NCI-H187 (cell line): Measurements from ENCODE around the gene BRAT1.

Experiments used
- DNase-seq, 2 experiments: peaks; one replicate each; lab custom pipeline; 2025; lab: John Stamatoyannopoulos, UW

BRAT1 gene

DNA sequence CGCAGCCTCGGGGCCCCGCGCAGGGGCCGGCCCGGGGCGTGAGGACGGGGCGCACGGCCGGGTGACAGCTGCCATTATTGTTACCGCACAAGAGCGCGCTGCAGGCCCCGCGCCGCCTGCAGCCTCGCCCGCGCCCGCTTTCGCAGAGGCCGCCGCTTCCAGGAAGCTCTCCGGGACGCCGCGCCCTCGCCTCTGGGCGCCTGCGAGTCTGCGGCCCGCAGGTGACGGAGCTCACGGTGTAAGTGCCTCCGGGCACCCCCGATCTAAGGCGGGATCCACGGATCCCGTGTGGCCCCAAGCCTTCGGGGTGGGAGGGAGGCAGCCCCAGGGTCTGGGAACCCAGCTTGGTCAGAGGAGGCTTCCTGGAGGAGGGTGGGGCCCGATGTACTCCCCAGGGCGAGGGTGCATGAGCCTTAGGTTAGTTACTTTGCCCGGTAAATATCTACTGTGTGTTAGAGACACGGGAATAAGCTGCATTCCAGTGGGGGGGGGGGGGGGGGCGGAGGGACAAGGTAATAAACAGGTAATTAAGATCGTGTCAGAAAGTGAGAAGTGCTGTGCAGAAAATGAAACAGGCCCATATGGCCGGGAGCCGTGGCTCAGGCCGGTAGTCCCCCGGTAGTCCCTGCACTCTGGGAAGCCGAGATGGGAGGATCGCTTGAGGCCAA is 4.1 kb upstream of the BRAT1 start:
- DNase-seq = no peak

DNA sequence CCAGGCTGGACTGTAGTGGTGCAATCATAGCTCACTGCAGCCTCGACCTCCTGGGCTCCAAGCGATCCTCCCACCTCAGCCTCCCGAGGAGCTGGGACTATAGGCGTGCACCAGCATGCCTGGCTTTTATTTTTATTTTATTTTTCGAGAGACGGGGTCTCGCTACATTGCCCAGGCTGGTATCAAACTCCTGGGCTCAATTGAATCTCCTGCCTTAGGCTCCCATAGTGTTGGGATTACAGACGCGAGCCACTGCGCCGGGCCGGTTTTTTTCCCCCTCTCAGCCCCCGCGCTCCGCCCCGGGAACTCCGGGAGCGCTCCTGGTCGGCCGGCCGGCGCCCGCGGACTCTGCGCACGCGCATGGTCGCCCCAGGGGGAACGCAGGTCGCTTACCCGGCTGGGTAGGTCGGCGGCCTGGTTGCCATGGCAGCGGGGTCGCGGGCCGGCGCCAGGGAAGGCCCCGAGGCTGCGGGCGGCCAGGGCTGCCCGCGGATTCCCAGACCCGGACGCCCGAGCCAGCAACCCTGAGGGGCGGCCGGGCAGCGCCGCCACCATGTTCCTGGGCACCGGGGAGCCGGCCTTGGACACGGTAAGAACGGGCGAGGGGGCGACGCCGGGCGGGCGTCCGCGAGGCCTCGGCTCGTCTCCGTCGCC is 3.4 kb upstream of the BRAT1 start, which contains the start of gene IQCE:
TSS of gene IQCE (plus strand) at position 351 of the 654 bp plus-strand sequence. CDS start at position 554, 203 bp downstream.
- peak; percentile 50 to 79 for DNase-seq

DNA sequence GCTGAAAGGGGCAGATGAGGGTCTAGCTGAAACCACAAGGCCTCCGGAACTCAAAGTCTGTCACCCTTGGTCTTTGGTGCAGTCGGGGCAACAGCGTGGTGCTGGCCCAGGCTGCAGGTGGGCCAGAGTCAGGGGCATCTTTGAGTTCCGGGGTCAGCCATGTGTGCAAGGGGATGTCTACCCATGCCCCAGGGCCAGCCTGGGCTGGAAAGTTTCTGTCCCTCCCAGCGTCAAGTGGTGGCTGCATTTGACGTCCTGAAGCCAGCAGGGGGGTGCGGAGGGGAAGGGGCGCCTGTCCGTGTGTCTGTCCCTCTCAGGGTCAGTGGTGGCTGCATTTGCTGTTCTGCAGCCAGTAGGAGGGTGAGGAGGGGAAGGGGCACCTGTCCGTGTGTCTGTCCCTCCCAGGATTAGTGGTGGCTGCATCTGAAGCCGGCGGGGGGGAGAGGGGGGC is 638 bp downstream of the BRAT1 start:
- DNase-seq = no peak

DNA sequence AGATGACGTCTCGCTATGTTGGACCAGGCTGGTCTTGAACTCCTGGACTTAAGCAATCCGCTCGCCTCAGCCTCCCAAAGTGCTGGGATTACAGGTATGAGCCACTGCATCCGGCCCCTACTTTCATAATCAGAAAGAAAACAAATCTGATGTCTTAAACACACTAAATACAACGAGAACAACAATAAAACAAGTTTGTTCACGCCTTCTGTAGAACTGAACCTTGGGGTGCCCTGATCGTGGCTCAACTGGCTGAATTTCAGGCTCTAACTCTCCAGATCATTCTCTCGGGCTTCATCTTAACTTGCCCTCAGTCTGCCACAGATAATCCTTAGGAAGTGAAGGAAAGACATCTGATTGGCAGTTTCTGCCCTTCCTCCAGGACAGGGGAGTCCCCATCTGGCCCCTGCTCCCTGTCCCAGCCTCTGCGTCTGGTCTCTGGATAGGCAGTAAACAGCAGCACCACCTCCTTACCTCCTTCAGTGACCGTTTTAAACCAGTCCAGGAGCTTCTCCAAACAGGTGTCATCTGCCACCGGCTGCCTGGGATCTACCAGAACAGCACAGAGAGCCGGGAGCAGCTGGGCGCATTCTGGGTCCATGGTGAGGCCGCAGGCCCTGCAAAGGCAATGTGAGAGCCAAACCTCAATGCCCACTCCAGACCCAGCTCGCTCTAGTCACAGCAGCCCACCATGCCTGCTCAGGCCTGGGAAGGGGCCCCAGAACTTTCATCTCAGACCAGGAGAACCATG is 1.3 kb downstream of the BRAT1 start:
- DNase-seq = no peak

DNA sequence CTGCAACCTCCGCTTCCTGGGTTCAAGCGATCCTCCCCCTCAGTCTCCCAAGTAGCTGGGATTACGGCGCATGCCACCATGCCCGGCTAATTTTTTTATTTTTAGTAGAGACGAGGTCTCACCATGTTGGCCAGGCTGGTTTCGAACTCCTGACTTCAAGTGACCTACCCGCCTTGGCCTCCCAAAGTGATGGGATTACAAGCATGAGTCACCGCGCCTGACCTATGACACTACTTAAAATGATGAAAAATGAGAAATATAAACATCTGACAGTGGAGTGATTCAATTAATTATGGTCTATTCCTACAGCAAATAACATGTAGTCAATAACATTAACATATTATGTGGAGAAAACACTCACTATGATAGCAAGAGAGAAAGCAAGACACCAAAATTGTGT is 2.2 kb downstream of the BRAT1 start:
- DNase-seq = no peak

DNA sequence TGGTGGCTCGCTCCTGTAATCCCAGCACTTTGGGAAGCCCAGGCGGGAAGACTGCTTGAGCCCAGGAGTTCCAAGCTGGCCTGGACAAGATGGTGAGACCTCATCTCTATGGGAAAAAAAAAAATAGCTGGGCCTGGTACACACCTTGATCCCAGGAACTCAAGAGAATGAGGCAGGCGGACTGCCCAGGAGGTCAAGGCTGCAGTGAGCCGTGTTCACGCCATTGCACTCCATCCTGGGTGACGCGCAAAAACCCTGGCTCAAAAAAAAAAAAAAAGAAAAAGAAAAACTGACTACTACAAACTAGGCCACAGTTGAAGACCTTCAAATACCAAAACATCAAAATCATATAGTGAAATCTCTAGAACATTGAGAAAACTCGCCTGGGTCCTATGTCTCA is 3.9 kb downstream of the BRAT1 start:
- no peak for DNase-seq

DNA sequence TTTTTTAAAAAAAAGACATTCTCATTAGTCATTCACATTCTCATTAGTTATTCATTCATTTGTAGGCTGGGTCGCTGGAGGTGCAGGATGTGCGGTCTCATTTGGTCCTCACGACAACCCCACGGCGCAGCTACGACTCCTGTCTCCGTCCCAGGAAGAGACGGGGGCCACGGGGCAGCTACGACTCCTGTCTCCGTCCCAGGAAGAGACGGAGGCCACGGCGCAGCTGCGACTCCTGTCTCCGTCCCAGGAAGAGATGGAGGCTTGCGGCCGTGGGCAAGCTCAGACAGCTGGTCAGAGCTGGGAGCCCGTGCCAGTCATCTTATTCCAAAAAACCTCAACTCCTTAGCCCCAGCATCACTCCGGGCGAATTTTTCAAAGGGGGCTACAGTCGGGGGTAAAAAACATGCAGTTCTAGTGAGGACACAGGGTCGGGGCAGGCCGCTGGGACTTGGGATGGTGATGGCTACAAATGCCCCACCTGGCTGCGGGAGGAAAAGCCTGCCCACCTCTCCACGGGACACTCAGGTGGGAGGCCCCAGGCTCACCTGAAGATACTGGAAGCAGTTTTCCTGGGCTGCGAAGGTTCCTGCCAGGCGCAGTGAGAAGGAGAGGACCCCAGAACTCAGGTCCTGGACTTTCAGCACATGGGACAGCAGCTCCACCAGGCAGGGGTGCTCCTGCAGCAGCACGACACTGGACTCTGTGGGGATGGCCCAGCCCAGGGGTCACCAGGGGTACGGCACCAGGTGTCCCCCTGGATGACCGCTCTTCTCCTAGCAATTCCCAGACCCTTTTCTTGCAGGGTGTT is 8.3 kb downstream of the BRAT1 start:
- no peak for DNase-seq

DNA sequence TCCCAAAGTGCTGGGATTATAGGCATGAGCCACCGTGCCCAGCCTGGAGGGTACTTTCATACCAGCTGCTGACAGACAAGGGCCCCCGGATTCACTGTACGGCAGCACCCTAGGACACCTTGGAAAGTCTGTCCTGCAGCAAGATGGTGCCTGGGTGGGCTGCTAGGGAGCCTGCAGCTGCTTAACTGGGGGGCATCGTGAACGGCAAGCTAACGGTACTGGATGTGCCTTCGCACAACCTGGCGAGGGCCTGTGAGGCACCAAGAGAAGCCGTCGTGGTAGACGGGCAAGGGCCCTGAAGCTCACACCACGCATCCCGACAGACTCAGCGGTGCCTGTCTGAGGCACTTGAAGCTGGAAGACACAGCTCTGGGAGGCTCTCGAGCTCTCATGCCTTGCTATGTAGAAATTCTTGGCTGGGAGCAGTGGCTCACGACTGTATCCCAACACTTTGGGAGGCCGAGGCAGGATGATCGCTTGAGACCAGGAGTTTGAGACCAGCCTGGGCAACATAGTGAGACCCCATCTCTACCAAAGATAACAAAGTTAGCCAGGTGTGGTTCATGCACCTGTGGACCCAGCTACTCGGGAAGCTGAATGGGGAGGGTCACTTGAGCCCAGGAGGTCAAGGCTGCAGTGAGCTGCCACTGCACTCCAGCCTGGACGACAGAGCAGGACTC is 9.4 kb downstream of the BRAT1 start:
- no peak for DNase-seq

DNA sequence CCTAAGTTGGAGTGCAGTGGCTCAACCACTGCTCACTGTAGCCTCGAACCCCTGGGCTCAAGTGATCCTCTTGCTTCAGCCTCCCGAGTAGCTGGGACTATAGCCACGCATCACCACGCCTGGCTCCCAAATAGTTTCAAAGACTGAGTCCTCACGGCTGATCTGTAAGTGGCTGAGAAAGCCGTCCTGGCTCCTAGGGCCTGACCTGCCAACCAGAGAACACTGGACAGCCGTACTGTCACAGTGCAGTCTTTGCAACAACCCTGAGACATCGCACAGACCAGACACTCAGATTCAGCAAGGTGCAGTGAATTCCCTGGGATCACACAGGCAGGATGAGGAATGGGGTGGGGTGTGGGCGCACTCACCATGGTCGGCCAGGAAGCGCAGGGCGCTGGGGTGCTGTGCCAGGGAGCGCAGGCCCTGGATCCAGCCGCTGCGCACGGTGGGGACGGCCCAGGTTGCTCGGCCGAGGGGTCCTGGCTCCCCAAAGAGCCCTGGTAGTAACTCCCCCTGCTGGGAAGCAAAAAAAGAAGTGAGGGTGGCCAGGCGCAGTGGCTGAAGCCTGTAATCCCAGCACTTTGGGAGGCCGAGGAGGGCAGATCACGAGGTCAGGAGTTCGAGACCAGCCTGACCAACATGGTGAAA is 10.7 kb downstream of the BRAT1 start:
- DNase-seq = no peak

DNA sequence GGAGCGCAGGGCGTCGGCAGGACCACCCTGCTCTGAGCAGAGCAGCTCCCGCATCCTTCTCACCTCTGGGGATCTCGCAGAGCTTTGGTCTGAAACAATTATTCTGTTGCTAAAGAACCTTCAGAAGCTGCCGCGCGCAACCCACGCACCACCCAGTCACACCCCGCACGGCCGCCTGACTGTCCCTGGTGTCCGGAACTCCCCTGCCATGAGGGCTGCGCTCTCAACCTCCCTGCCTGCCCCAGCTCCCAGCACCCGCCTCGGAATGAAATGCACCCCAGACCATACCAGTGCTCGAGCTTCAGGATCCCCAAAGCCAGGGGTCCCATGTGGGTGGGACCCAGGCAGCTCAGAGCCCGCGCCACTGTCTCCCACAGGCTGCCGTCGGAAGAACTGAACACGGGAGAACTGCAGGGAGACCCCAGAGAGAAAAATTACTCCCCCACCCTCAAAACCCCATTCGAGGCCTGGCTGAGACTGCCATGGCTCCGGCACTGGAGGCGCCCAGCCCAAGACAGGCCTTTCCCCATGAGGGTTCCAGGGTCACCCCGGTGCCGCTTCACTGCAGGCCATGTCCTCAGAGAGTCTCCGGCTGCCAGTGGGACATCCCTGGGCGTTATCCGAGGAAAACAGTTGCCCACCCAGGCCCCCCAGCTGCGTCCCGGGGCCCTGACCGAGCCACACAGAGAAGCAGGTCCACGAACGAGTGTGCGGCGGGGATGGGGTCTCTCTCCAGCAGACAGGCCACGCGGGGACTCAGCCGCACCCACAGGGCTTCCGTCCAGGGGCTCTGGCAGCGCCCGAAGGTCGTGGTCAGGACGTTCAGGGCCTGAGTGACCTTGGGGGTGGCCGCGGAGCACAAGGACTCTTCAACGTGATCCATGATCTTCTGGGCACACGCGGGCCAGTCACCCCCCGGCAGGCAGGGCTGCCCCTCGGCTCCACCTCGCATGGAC is 12.1 kb downstream of the BRAT1 start:
- no peak for DNase-seq

DNA sequence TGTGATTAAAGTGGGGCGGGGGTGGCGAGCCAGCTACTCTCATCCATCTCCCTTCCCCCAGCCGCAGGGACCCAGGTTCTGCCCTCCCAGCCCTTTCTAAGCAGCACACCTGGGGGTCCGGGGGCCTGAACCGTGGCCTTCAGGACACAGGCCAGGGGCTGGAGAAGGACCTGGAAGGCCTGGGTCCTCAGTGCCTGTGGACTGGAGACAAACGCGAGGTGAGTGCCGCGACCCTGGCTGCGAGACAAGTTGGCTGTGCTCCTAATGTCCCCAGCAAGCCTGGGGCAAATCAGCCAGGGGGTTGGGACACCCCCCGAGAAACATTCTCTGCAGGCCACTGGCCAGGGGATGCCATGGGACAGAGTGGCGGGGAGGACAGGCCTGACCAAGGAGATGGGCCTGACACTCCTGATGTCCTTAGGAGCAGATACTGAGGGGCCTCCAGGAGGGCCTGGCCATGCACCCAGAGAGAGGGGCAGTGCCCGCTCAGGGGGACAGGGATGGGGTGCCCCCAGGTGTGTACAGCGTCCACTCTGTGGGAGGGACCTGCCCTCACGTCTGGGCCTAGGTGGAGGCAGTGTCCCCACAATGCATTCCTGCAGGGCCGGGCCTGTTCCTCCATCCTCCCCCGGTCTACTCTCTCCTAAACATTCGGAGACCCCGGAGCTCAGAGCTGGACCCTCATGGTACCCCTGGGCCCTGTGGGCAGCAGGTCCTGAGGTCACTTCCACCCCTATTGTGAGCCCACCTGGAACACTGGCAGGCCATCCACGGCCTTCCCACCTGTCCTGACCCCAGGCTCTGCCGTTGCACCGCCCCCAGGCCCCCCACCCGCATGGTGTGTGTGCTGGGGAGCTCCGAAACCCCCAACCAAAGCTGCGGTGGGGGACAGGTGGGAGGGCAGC is 13.1 kb downstream of the BRAT1 start:
- no peak for DNase-seq

DNA sequence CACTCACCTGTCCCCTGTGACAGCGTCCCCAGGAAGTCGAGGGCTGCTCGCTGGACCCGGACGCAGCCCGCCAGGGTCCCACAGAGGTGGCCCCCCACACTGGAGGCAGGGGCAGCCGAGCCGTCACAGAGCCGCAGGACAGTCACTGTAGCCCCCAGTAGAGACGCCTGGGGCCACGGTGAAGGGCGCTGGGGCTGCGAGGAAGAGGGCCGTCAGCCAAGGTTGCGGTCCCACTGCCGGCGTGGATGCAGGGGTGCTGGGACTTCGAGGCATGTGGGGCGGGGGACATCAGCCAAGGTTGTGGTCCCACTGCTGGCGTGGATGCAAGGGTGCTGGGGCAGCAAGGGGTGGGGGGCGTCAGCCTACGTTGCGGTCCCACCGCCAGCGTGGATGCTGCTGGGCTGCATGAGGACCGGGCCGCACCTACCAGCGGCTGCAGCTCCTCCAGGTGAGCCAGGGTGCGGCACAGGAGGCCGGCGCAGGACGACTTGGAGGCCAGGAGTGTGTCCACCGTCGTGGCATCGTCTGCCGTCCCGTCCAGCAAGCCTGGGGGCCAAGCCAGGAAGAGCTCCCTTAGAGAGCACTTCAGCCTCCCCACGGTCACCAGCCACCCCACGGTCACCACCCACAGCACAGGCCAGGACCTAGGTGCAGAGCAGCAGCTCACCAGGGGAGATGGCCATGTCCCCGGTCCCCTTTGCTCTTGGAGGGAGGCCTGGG is 13.9 kb downstream of the BRAT1 start:
- DNase-seq = no peak

DNA sequence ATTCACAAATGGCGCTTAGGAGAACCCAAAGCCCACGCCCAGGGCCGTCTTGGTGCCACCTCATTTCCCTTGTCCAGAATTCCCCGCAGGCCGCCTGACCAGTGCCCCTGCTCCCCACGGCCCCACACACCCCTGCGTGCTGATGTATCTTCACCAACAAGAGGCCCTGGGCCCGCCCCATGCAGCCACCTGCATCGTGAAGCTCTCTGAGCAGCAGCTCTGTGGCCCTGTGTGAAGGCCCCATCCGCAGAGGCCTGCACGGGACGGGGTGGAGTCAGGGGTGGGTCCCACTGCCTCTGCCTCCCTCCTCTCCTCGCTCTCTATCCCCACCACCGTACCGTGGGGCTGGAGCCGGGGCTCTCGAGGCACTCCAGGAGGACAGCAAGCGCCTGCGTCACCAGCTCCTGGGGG is 14.7 kb downstream of the BRAT1 start:
- no peak for DNase-seq

DNA sequence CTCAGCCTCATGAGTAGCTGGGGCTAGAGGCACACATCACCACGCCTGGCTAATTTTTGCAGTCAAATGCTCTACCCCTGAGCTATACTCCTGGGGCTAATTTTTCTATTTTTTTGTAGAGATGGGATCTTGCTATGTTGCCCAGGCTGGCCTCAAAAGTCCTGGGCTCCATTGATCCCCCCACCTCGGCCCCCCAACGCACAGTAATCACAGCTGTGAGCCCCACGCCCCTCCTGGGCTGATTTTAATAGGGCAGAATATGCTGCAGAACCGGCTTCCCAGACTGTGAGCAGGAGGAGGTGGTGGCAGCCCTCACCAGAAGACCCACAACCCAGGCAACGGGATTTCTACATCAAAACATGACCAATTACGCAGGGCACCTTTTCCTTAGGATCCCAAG is 15.2 kb downstream of the BRAT1 start:
- no peak for DNase-seq

DNA sequence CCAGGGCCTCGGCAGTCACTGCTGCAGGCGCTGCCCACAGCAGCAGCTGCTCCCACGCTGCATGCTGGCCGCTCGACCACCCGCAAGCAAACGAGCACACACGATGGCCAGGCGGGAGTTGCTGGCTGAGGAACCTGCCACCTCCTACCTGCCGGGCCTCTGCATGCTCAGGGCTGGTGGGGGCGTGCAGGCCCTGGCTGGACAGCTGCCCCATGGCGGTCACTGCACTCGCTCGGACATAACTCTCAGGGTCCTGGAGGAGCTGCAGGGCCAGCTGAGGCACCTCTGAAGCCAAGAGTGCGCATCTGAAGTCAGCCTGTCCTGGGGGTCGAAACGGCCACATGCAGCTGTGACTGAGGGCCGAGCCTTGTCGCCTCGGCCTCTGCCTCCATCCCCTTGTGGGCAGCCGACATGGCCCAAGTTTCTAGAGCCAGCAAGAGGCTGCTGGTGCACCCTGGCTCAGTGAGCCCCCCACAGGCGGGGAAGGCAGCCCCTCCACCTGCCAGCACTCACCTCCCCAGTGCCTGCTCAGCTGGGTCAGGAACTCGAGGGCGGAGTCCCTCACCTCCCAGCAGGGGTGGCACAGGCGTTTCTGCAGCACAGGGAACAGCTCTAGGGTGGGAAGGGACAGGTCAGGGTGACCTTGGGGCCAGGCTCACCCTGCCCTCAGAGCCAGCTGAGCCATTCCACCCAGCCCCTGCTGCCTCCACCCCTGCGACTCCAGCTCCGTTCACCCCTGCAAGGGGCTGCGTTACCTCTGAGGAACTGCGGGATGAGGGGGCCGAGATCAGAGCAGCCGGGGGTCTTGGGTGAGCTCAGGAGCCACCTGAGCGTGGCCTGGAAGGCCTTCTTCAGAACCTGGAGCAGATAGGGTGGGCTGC is 16.1 kb downstream of the BRAT1 start:
- DNase-seq = no peak

DNA sequence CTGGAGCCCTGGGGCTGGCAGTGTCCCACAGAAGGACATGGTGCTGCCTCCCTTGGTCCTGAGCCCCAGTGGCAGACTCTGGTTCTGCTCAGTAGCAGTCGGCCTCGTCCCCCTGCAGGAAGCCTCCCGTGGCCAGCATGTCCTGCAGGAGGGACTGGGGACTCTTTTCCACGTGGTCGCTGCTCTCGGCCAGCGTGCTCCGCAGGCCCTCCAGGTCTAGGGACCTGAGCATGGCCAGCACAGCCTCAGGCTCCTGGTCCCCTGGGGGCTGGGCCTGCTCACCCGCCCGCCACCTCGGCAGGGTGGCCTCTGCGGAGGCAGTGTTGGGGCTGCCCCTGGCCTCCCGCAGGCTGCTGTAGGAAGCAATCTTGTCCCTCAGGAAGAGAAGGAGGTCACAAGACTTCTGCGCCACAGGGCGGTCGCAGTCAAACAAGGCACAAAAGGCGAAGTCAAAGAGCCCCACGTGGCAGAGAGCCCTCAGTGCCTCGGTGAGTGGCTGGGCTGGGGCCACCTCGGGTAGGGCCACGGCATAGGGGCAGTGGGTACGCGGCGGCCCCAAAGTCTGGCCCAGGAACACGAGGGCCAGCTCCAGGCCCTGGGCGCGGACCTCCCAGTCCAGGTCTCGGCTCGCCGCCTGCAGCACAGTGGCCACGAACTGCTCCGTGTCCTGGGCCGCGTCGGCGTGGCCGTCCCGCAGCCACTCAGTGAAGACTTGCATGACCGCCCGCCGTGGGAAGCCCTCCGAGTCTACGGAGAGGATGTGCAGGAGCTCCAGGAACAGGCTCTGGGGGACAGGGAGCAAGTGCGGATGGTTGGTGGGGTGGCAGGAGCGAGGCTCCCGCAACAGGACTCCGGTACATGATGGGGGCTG is 17.1 kb downstream of the BRAT1 start:
- DNase-seq = no peak
